ENCODE measurements around the gene ZNF14. TPM values are rescaled to one million over a fixed set of nuclear protein-coding genes. Genes with fewer than 3 reads are reported as not detected.
"Not testable (repeated sequence)": the region's sequence is repeated elsewhere in the genome, so short reads cannot be mapped to it uniquely, and the experiment has no call there.

Gene ZNF14
- total RNA-seq, 1 donor from 2014 or later = 4.8 TPM

DNA sequence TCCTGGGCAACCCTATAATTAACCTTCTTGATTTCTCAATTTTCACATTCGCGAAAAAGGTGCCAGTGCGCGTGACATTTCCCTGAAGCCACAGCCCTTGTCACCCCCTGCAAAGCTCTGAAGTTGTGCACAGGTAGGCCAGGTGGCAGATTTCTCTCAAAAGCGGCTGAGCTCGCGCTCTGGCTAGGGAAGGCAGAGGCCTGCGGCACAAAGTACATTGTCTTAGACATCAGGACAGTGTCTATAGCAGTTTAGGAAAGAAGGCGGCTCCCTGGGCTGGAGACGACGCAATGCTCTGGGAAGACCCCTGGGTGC, 42.9 kb upstream of the ZNF14 start:
- no peaks in the 10 kb centered on the region for H3K9me3 ChIP-seq
- H3K27me3 ChIP-seq = no peaks in the 10 kb centered on the region
- intact Hi-C loops (cut with DNase I) = loop anchor here (1.0 to 10.0 kb wide), 7 partner anchors 44 to 391 kb away; partner anchors contain the start of genes ATP13A1, ZNF101, ZNF14 and ZNF486
- H3K36me3 ChIP-seq = no peaks in the 10 kb centered on the region
- H3K4me3 ChIP-seq = peak overlapping the region; percentile 71 to 82
- peaks cover 5 to 11% of the 10 kb centered on the region in 2 donors for H3K4me1 ChIP-seq
- TF ChIP-seq, protein P1, sequence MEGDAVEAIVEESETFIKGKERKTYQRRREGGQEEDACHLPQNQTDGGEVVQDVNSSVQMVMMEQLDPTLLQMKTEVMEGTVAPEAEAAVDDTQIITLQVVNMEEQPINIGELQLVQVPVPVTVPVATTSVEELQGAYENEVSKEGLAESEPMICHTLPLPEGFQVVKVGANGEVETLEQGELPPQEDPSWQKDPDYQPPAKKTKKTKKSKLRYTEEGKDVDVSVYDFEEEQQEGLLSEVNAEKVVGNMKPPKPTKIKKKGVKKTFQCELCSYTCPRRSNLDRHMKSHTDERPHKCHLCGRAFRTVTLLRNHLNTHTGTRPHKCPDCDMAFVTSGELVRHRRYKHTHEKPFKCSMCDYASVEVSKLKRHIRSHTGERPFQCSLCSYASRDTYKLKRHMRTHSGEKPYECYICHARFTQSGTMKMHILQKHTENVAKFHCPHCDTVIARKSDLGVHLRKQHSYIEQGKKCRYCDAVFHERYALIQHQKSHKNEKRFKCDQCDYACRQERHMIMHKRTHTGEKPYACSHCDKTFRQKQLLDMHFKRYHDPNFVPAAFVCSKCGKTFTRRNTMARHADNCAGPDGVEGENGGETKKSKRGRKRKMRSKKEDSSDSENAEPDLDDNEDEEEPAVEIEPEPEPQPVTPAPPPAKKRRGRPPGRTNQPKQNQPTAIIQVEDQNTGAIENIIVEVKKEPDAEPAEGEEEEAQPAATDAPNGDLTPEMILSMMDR (IDR thresholded peaks at IDR 0.05) = no peak
- H3K27ac ChIP-seq = peak overlapping the region; percentile 31 to 56
- no peak for DNase-seq (ENCODE audit: low spot score in 2 of 2)

DNA sequence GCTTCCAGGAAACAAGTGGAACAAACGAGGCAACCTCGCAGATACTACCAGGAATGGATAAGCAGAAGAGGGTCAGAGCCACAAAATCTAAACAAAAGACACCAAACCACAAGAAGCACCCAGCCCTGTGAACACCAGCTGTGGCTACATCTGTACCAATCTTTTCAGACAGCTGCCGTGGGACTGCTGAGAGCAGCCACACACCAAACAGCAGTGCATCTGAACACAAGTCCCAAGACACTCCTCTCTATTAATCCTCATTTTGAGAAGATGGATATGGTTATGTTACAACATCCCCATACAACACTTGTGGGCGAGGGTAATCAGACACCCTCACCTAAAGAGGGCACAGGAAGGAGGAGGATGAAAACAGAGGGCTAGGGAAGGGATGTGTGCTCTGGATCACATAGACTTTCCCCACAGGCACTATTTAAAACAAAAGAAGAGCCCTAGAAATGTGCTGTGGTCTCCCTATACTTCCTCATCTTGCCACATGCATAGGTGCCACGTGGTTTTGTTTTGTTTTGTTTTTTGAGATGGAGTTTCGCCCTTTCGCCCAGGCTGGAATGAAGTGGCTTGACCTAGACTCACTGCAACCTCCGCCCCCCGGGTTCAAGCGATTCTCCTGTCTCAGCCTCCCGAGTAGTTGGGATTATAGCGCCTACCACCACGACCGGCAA, 41.6 kb upstream of the ZNF14 start:
- no peaks in the 10 kb centered on the region for H3K36me3 ChIP-seq
- H3K4me1 ChIP-seq = peaks cover 5 to 11% of the 10 kb centered on the region in 2 donors
- no peak for DNase-seq (ENCODE audit: low spot score in 2 of 2)
- TF ChIP-seq, protein P1 (IDR thresholded peaks at IDR 0.05) = no peak
- intact Hi-C loops (cut with DNase I) = loop anchor here (5.0 to 10.0 kb wide), 2 partner anchors 42 to 280 kb away; partner anchors contain the start of gene ZNF14
- H3K9me3 ChIP-seq = no peaks in the 10 kb centered on the region
- H3K4me3 ChIP-seq = no peak overlapping the region
- H3K27me3 ChIP-seq = no peaks in the 10 kb centered on the region
- H3K27ac ChIP-seq = no peak overlapping the region

DNA sequence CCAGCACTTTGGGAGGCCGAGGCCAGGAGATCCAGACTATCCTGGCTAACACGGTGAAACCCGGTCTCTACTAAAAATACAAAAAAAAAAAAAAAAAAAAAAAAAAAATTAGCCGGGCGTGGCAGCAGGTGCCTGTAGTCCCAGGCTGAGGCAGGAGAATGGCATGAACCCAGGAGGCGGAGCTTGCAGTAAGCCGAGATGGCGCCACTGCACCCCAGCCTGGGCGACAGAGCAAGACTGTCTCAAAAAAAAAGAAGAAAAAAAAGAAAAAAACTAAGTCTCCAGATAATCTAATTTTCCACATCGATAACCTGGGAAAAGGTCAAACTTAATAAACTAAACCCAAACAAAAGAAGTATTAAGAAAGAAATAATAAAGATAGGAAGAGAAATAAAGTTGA, 39.1 kb upstream of the ZNF14 start:
- intact Hi-C loops (cut with DNase I) = loop anchor here (10.0 kb wide), 1 partner anchor 283 kb away; no protein-coding TSS in a partner anchor

DNA sequence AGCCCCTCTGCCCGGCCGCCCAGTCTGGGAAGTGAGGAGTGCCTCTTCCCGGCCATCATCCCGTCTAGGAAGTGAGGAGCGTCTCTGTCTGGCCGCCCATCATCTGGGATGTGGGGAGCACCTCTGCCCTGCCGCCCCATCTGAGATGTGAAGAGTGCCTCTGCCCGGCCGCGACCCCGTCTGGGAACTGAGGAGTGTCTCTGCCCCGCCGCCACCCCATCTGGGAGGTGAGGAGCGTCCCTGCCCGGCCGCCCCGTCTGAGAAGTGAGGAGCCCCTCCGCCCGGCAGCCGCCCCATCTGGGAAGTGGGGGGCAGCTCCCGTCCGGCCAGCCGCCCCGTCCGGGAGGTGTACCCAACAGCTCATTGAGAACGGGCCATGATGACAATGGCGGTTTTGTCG, 37.1 kb upstream of the ZNF14 start:
- not testable (repeated sequence) for H3K27ac ChIP-seq; H3K27me3 ChIP-seq; DNase-seq (ENCODE audit: low spot score in 2 of 2); H3K4me1 ChIP-seq; H3K36me3 ChIP-seq; H3K4me3 ChIP-seq; H3K9me3 ChIP-seq
- intact Hi-C loops (cut with DNase I) = loop anchor here (10.0 kb wide), 1 partner anchor 285 kb away; no protein-coding TSS in a partner anchor

More for the DNA sequence above, 39.1 kb upstream of the ZNF14 start:
- not testable (repeated sequence) for H3K4me1 ChIP-seq; H3K27ac ChIP-seq; H3K36me3 ChIP-seq; H3K27me3 ChIP-seq; H3K4me3 ChIP-seq; H3K9me3 ChIP-seq; DNase-seq (ENCODE audit: low spot score in 2 of 2)

DNA sequence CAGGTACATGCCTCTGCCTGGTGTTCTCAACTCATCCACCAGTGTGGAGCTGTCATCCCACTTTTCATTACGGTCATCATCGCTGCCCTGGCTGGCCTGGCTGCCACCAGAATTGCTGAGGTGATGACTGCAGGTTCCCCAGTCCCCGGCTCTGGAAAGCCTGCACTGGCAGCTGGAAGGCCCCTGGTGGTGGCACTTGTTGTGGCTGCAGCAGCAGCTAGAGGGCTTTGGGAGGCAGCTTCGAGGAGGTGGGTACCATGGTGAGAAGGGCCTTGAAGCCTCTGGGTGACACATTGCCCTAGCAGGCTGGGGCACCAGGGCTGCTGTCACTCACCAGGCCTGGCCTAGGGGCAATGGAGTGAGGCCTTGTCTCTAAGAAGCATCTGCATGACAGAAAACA, 25.3 kb upstream of the ZNF14 start:
- TF ChIP-seq, protein P1 (IDR thresholded peaks at IDR 0.05) = no peak
- Histone ChIP-seq H3K4me1 (no peaks in the 10 kb centered on the region), H3K27me3 (no peaks in the 10 kb centered on the region), H3K36me3 (peaks cover 0 to 6% of the 10 kb centered on the region in 2 donors), H3K4me3 (no peak overlapping the region), H3K27ac (no peak overlapping the region), H3K9me3 (no peaks in the 10 kb centered on the region)
- DNase-seq (ENCODE audit: low spot score in 2 of 2) = no peak
- intact Hi-C loops (cut with DNase I) = no loop called here

DNA sequence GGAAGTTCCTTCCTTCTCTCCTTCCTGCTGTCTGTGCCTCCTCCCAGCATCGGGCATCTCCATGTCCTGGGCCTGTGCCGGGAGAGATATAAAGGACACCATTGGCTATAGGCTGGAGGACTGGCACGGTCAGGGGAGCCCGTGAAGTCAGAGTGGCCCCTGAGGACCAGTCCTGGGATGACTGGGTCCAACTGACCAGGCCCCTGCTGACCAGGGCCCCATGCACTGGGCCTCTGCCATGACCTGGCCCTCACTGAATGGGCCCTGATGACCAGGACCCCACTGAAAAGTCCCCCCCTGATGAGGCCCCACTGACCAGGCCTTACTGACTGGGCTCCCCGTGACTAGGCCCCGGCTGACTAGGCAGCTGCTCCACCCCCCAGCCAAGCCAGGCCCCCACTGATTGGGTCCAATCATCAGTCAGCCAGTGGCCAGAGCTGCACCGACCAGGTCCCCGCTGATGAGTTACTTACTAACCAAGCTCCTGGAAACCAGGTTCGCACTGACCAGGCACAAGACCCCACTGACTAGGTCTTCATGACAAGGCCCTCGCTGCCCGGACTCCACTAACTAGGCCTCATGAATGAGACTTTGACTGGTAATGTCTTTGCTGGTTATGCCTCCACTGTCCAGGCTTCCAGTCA, 20.0 kb upstream of the ZNF14 start:
- DNase-seq (ENCODE audit: low spot score in 2 of 2) = peak in 1 of 2 donors; percentile 47
- Histone ChIP-seq H3K27me3 (no peaks in the 10 kb centered on the region), H3K9me3 (no peaks in the 10 kb centered on the region), H3K27ac (no peak overlapping the region), H3K36me3 (no peaks in the 10 kb centered on the region), H3K4me1 (no peaks in the 10 kb centered on the region), H3K4me3 (no peak overlapping the region)
- TF ChIP-seq, protein P1 (IDR thresholded peaks at IDR 0.05) = no peak
- intact Hi-C loops (cut with DNase I) = no loop called here

Measured in ascending aorta (tissue), 2 donors.